K562 (cell line): ENCODE measurements around the gene B9D2. TPM values are rescaled to one million over a fixed set of nuclear protein-coding genes. Genes with fewer than 3 reads are reported as not detected.

ENCODE experiments used
- FOXA3 ChIP-seq, 2 experiments: fragments of 450-650 bp in 1 of 2; sonication (generic) in 1 of 2; formaldehyde crosslinking; IDR thresholded peaks in 1 of 2; conservative IDR thresholded peaks in 1 of 2; 2 replicates each; pipeline versions ENCODE4 v1.4.0 to v1.8.0; 2020 to 2022; ENCODE audit warnings: mild to moderate bottlenecking in 2 of 2, missing genetic modification reagents in 1 of 2
- PHF21A ChIP-seq: fragments of 450-650 bp; IDR thresholded peaks from 2 replicates; pipeline ENCODE4 v1.6.1; 2017; ENCODE audit warnings: low read depth, borderline replicate concordance
- POLR2G ChIP-seq: fragments of 200-400 bp; formaldehyde crosslinking; IDR thresholded peaks from 2 replicates; pipeline ENCODE4 v1.6.1; 2017; ENCODE audit warnings: low read depth, mild to moderate bottlenecking, antibody characterized with exemption, low read length, moderate library complexity
- RHOXF2B ChIP-seq: fragments of 250-450 bp; sonication (Bioruptor Pico); conservative IDR thresholded peaks from 2 replicates; pipeline ENCODE4 v1.5.1; 2021
- TAF1 ChIP-seq: IDR thresholded peaks from 2 replicates; pipeline ENCODE4 v1.6.1; 2011; ENCODE audit warnings: mild to moderate bottlenecking, low read length, moderate library complexity; ENCODE audit not compliant: insufficient read depth, control insufficient read depth, severe bottlenecking; ENCODE audit errors: extremely low read depth
- ZNF143 ChIP-seq: sonication (generic); formaldehyde crosslinking; IDR thresholded peaks from 2 replicates; pipeline ENCODE4 v1.9.0; 2022; ENCODE audit warnings: mild to moderate bottlenecking, missing genetic modification reagents
- polyA plus RNA-seq, 8 experiments: library from polyadenylated mRNA; depleted of rRNA in 4 of 8; stranded (reverse) in 5 of 8; unstranded in 3 of 8; fragments of >200 nt; fragmentation: Nextera tagmentation in 2 of 8; fragmentation: Illumina TruSeq in 1 of 8; extraction: Ambion mirVana in 2 of 8; extraction: Trizol in 1 of 8; gene quantifications; 2 replicates each; pipeline versions ENCODE4 v1.2.1 to v1.2.3, GENCODE V29; 2011 to 2014; ENCODE audit warnings: inconsistent platforms in 1 of 8, missing spikeins in 1 of 8
- total RNA-seq, 7 experiments: library from RNA; depleted of rRNA in 6 of 7; stranded (reverse); fragments of >200 nt in 6 of 7; fragmentation: Illumina TruSeq in 2 of 7; extraction: Trizol in 2 of 7; gene quantifications; 2 replicates each; pipeline versions ENCODE4 v1.2.1 to v1.2.3, GENCODE V29; 2011 to 2021; ENCODE audit warnings: low replicate concordance in 1 of 7
- TF ChIP-seq, protein P1 (sequence below): fragments of 450-650 bp; IDR thresholded peaks from 2 replicates; pipeline ENCODE4 v1.6.1; 2016; ENCODE audit warnings: mild to moderate bottlenecking, moderate library complexity
- TF ChIP-seq, protein P2 (sequence below): fragments of 450-650 bp; formaldehyde crosslinking; conservative IDR thresholded peaks from 2 replicates; pipeline ENCODE4 v1.4.0; 2022; ENCODE audit warnings: mild to moderate bottlenecking, missing genetic modification characterization
- TF ChIP-seq, protein P3 (sequence below): fragments of 200-800 bp; sonication (Bioruptor generic); IDR thresholded peaks from 2 replicates; pipeline ENCODE4 v1.6.1; 2017; ENCODE audit warnings: missing genetic modification characterization, missing compliant biosample characterization
- TF ChIP-seq, protein P4 (sequence below), 2 experiments: fragments of 250-450 bp in 1 of 2; fragments of 450-650 bp in 1 of 2; sonication (Bioruptor Pico) in 1 of 2; IDR thresholded peaks; 2 replicates each; pipeline versions ENCODE4 v1.6.1 to v1.8.0; 2016 to 2021; ENCODE audit warnings: mild to moderate bottlenecking in 2 of 2, moderate library complexity in 2 of 2, missing compliant biosample characterization in 1 of 2, missing genetic modification characterization in 1 of 2

The B9D2 gene
- total and polyA plus RNA-seq, 9 of the 15 experiments (the other 6 are each of a cell fraction or from before 2014, with no cell fraction given), result 0.83 to 6.9 (median 2.8) TPM

DNA sequence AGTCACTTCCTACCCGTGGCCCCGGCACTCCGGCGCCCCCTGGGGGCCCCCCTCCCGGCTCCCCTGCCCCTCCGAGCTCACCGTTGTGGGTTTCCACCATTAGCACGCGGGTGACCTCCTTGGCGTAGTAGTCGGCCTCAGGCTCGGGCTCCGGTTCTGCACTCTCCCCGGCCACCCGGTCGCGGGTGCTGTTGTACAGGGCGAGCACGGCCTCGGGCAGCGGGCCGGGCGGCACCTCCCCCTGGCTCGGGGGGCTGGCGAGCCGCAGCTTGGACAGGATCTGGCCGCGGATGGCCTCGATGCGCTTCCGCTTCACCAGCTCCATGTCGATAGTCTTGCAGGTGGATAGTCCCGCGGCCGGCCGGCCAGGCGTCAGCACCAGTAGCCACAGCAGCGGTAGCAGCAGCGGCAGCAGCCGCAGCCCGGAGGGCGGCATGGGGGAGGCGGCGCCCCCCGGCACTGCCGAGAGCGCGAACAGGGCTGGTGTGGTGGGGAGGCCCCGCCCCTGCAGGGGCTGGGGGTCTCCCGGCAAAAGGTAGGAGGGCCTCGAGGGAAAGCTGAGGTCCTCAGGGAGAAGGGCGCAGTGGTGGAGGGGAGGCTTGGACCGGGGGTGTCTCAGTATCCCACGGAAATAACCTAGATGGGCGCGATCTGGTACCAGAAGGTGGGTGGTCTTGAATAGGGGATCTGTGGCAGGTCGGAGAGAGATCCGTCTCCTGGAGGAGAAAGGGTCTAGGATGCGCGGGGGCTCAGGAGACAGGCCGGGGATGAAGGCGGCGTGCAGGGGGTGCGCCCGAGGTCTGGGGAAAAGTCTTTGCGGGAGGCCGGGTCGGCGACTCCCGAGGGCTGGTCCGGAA, 11.1 kb downstream of the B9D2 start (continued):
- TF ChIP-seq, protein P1, sequence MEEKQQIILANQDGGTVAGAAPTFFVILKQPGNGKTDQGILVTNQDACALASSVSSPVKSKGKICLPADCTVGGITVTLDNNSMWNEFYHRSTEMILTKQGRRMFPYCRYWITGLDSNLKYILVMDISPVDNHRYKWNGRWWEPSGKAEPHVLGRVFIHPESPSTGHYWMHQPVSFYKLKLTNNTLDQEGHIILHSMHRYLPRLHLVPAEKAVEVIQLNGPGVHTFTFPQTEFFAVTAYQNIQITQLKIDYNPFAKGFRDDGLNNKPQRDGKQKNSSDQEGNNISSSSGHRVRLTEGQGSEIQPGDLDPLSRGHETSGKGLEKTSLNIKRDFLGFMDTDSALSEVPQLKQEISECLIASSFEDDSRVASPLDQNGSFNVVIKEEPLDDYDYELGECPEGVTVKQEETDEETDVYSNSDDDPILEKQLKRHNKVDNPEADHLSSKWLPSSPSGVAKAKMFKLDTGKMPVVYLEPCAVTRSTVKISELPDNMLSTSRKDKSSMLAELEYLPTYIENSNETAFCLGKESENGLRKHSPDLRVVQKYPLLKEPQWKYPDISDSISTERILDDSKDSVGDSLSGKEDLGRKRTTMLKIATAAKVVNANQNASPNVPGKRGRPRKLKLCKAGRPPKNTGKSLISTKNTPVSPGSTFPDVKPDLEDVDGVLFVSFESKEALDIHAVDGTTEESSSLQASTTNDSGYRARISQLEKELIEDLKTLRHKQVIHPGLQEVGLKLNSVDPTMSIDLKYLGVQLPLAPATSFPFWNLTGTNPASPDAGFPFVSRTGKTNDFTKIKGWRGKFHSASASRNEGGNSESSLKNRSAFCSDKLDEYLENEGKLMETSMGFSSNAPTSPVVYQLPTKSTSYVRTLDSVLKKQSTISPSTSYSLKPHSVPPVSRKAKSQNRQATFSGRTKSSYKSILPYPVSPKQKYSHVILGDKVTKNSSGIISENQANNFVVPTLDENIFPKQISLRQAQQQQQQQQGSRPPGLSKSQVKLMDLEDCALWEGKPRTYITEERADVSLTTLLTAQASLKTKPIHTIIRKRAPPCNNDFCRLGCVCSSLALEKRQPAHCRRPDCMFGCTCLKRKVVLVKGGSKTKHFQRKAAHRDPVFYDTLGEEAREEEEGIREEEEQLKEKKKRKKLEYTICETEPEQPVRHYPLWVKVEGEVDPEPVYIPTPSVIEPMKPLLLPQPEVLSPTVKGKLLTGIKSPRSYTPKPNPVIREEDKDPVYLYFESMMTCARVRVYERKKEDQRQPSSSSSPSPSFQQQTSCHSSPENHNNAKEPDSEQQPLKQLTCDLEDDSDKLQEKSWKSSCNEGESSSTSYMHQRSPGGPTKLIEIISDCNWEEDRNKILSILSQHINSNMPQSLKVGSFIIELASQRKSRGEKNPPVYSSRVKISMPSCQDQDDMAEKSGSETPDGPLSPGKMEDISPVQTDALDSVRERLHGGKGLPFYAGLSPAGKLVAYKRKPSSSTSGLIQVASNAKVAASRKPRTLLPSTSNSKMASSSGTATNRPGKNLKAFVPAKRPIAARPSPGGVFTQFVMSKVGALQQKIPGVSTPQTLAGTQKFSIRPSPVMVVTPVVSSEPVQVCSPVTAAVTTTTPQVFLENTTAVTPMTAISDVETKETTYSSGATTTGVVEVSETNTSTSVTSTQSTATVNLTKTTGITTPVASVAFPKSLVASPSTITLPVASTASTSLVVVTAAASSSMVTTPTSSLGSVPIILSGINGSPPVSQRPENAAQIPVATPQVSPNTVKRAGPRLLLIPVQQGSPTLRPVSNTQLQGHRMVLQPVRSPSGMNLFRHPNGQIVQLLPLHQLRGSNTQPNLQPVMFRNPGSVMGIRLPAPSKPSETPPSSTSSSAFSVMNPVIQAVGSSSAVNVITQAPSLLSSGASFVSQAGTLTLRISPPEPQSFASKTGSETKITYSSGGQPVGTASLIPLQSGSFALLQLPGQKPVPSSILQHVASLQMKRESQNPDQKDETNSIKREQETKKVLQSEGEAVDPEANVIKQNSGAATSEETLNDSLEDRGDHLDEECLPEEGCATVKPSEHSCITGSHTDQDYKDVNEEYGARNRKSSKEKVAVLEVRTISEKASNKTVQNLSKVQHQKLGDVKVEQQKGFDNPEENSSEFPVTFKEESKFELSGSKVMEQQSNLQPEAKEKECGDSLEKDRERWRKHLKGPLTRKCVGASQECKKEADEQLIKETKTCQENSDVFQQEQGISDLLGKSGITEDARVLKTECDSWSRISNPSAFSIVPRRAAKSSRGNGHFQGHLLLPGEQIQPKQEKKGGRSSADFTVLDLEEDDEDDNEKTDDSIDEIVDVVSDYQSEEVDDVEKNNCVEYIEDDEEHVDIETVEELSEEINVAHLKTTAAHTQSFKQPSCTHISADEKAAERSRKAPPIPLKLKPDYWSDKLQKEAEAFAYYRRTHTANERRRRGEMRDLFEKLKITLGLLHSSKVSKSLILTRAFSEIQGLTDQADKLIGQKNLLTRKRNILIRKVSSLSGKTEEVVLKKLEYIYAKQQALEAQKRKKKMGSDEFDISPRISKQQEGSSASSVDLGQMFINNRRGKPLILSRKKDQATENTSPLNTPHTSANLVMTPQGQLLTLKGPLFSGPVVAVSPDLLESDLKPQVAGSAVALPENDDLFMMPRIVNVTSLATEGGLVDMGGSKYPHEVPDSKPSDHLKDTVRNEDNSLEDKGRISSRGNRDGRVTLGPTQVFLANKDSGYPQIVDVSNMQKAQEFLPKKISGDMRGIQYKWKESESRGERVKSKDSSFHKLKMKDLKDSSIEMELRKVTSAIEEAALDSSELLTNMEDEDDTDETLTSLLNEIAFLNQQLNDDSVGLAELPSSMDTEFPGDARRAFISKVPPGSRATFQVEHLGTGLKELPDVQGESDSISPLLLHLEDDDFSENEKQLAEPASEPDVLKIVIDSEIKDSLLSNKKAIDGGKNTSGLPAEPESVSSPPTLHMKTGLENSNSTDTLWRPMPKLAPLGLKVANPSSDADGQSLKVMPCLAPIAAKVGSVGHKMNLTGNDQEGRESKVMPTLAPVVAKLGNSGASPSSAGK, result peak; percentile 74
- TF ChIP-seq TAF1 (peak; percentile 81), RHOXF2B (no peak), PHF21A (0 out of 2 replicates have a peak, but pooled peaks have one; percentile 12), POLR2G (peak; percentile 83), FOXA3 (CRISPR knock-in tag; conservative IDR thresholded peaks at IDR 0.05 in 1 of 2, IDR thresholded peaks at IDR 0.05 in 1 of 2) (peak in 1 of 2 experiments; percentile 62; a peak in 1 of 4 replicates), ZNF143 (CRISPR knock-in tag) (peak; percentile 50; the same call in 1 of the 2 replicates)
- TF ChIP-seq, protein P2, sequence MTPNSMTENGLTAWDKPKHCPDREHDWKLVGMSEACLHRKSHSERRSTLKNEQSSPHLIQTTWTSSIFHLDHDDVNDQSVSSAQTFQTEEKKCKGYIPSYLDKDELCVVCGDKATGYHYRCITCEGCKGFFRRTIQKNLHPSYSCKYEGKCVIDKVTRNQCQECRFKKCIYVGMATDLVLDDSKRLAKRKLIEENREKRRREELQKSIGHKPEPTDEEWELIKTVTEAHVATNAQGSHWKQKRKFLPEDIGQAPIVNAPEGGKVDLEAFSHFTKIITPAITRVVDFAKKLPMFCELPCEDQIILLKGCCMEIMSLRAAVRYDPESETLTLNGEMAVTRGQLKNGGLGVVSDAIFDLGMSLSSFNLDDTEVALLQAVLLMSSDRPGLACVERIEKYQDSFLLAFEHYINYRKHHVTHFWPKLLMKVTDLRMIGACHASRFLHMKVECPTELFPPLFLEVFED, result no peak
- TF ChIP-seq, protein P3, sequence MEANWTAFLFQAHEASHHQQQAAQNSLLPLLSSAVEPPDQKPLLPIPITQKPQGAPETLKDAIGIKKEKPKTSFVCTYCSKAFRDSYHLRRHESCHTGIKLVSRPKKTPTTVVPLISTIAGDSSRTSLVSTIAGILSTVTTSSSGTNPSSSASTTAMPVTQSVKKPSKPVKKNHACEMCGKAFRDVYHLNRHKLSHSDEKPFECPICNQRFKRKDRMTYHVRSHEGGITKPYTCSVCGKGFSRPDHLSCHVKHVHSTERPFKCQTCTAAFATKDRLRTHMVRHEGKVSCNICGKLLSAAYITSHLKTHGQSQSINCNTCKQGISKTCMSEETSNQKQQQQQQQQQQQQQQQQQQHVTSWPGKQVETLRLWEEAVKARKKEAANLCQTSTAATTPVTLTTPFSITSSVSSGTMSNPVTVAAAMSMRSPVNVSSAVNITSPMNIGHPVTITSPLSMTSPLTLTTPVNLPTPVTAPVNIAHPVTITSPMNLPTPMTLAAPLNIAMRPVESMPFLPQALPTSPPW (CRISPR knock-in tag), result peak; percentile 89
- TF ChIP-seq, protein P4, sequence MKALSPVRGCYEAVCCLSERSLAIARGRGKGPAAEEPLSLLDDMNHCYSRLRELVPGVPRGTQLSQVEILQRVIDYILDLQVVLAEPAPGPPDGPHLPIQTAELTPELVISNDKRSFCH (CRISPR knock-in tag; IDR thresholded peaks at IDR 0.05), result no peak
- TF ChIP-seq, protein P4 (tag; IDR thresholded peaks at IDR 0.05), result no peak
